ENCODE data around the gene PRKD3. TPM values are rescaled to one million over a fixed set of nuclear protein-coding genes. Genes with fewer than 3 reads are reported as not detected.

PRKD3 gene
- total RNA-seq: 68.1 TPM

GRCh38 chr2:37324786-37325624 lies at the start of gene PRKD3:
PRKD3 (minus strand) TSS chr2:37324833; CDS start chr2:37316524, 8,309 bp downstream.
- peak; percentile 76 for DNase-seq

- DNase-seq: no peak
These were observed 47.4 kb upstream of the PRKD3 start for GRCh38 chr2:37372000-37372399.

GRCh38 chr2:37370666-37371065 lies 46.0 kb upstream of the PRKD3 start:
- no peak for DNase-seq

- no peak for DNase-seq
These were observed 43.4 kb upstream of the PRKD3 start for GRCh38 chr2:37367984-37368383.

- no peak for DNase-seq
These were observed 42.7 kb upstream of the PRKD3 start for GRCh38 chr2:37367310-37367709.

GRCh38 chr2:37366773-37367172 lies 42.1 kb upstream of the PRKD3 start:
- DNase-seq: no peak

- DNase-seq: no peak
These were observed 41.0 kb upstream of the PRKD3 start for GRCh38 chr2:37365669-37366068.

GRCh38 chr2:37364351-37364750 lies 39.7 kb upstream of the PRKD3 start:
- no peak for DNase-seq

GRCh38 chr2:37361994-37362698 lies 37.5 kb upstream of the PRKD3 start:
- DNase-seq: no peak

- DNase-seq: no peak
These were observed 36.7 kb upstream of the PRKD3 start for GRCh38 chr2:37361216-37361815.

GRCh38 chr2:37358466-37358865 lies 33.8 kb upstream of the PRKD3 start:
- DNase-seq: no peak

GRCh38 chr2:37357530-37357929 lies 32.9 kb upstream of the PRKD3 start:
- DNase-seq: peak; percentile 40

GRCh38 chr2:37357069-37357468 lies 32.4 kb upstream of the PRKD3 start:
- DNase-seq: peak; percentile 40

- no peak for DNase-seq
These were observed 31.7 kb upstream of the PRKD3 start for GRCh38 chr2:37356299-37356698.

GRCh38 chr2:37355735-37356134 lies 31.1 kb upstream of the PRKD3 start:
- no peak for DNase-seq

GRCh38 chr2:37354531-37354930 lies 29.9 kb upstream of the PRKD3 start:
- no peak for DNase-seq

- no peak for DNase-seq
These were observed 25.4 kb upstream of the PRKD3 start for GRCh38 chr2:37350034-37350433.

GRCh38 chr2:37349231-37349860 lies 24.7 kb upstream of the PRKD3 start:
- DNase-seq: no peak

- no peak for DNase-seq
These were observed 23.5 kb upstream of the PRKD3 start for GRCh38 chr2:37348155-37348554.

GRCh38 chr2:37344453-37345361 lies 20.1 kb upstream of the PRKD3 start, which contains the start of gene QPCT:
QPCT (plus strand) TSS chr2:37344630; CDS start chr2:37344732, 102 bp downstream.
- DNase-seq: no peak

Data from skin of body (tissue), 2 donors.